HUES64 (cell line): Measurements from ENCODE around the gene ULK2.

Experiments
- H3K27ac ChIP-seq: 2 replicates; pipeline ENCODE4 v1.7.0; 2013; ENCODE audit warnings: low read depth, low read length, inconsistent platforms
- H3K27me3 ChIP-seq: 2 replicates; pipeline ENCODE4 v1.6.1; 2013; ENCODE audit warnings: mild to moderate bottlenecking, low read length; ENCODE audit not compliant: insufficient read depth
- H3K36me3 ChIP-seq: 2 replicates; pipeline ENCODE4 v1.6.1; 2013; ENCODE audit warnings: mild to moderate bottlenecking, low read length; ENCODE audit not compliant: insufficient read depth
- H3K4me1 ChIP-seq: 2 replicates; pipeline ENCODE4 v1.6.1; 2013; ENCODE audit warnings: mild to moderate bottlenecking, low read length, moderate library complexity; ENCODE audit not compliant: insufficient read depth
- H3K4me3 ChIP-seq: 2 replicates; pipeline ENCODE4 v1.5.1; 2013; ENCODE audit warnings: mild to moderate bottlenecking, low read length, moderate library complexity
- H3K9ac ChIP-seq: 2 replicates; pipeline ENCODE4 v1.6.1; 2013; ENCODE audit warnings: mild to moderate bottlenecking, low read depth, low read length
- H3K9me3 ChIP-seq: 2 replicates; pipeline ENCODE4 v1.6.1; 2013; ENCODE audit warnings: low read depth, low read length; ENCODE audit not compliant: insufficient read depth
- WGBS: fragments of 150-250, 120-280 bp; methylation state at CpG from one replicate; pipeline ENCODE4 v1.1.7; 2013; ENCODE audit warnings: missing lambda C conversion rate; 5-methylcytosine and 5-hydroxymethylcytosine counted together

The ULK2 gene

GRCh38 chr17:19755392-19755791, 112.3 kb downstream of the ULK2 start:
- Histone ChIP-seq H3K27ac (no peak overlapping the region), H3K36me3 (no peaks in the 10 kb centered on the region), H3K4me3 (no peak overlapping the region), H3K27me3 (no peaks in the 10 kb centered on the region), H3K9me3 (no peaks in the 10 kb centered on the region), H3K9ac (no peak overlapping the region), H3K4me1 (no peaks in the 10 kb centered on the region)
- WGBS: 92% methylated on average over 6 of the region's 6 CpGs

GRCh38 chr17:19753661-19754463, 113.9 kb downstream of the ULK2 start:
- no peaks in the 10 kb centered on the region for H3K27me3 ChIP-seq
- H3K4me3 ChIP-seq: no peak overlapping the region
- H3K4me1 ChIP-seq: no peaks in the 10 kb centered on the region
- 88% methylated on average over 11 of the region's 12 CpGs for WGBS
- no peak overlapping the region for H3K9ac ChIP-seq
- no peaks in the 10 kb centered on the region for H3K9me3 ChIP-seq
- H3K36me3 ChIP-seq: no peaks in the 10 kb centered on the region
- no peak overlapping the region for H3K27ac ChIP-seq

DNA sequence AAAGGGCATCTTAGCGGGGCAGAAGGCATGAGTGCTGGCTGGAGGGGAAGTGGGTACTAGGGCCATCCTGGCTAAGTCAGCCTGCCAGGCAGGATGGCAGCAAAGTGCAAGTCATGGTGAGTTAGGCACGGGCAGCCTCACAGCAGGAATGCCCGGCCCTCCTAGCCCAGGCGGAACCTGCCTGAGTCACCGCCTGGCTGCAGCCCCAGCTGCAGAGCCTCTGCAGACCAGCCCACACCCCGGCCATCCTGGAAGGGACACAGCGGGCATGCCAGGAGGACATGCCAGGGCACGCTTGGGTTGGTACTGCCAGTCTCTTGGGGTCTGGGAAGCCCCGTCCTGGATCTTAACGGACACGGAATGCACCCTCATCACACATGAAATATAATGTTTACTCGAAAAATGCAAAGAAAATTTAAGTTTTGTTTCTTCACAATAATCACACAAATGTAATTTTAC, 114.7 kb downstream of the ULK2 start:
- no peak overlapping the region for H3K27ac ChIP-seq
- no peaks in the 10 kb centered on the region for H3K9me3 ChIP-seq
- no peak overlapping the region for H3K4me3 ChIP-seq
- no peak overlapping the region for H3K9ac ChIP-seq
- no peaks in the 10 kb centered on the region for H3K4me1 ChIP-seq
- H3K36me3 ChIP-seq: no peaks in the 10 kb centered on the region
- 85% methylated on average over 12 of the region's 12 CpGs for WGBS
- no peaks in the 10 kb centered on the region for H3K27me3 ChIP-seq

DNA sequence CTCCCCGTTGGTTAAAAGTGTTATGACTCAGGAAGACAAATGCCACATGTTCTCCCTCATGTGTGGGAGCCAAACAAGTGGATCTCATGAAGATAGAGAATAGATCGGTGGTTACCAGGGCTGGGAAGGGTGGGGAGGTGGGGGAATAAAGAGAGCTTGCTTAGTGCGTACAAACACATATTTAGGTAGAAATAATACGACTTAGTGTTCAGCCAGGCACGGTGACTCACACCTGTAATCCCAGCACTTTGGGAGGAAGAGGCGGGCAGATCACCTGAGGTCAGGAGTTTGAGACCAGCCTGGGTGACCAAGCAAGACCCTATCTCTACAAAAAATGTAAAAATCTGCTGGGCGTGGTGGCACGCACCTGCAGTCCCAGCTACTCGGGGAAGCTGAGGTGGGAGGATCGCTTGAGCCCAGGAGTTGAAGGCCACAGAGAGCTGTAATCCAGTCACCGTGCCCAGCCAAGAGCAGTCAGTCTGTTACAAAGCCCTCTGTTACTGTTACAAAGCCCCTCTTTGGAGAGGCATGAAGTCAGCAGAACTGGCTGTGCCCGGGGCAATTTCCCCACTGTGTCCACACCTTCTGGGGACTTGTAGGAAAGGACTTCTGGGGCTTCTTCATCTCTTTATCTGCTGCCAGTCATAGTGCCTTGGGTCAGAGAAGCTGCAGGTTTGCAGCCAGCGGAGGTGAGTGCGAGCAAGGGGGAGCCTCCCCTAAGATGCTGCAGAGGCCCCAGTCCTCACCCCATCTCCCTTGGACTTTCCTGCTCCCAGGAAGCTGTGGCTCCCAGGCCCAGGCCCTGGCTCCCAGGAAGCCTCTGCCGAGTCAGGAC, 115.3 kb downstream of the ULK2 start:
- Histone ChIP-seq H3K9me3 (no peaks in the 10 kb centered on the region), H3K27ac (no peak overlapping the region), H3K36me3 (no peaks in the 10 kb centered on the region), H3K4me1 (no peaks in the 10 kb centered on the region), H3K9ac (no peak overlapping the region), H3K4me3 (no peak overlapping the region), H3K27me3 (no peaks in the 10 kb centered on the region)
- WGBS: 92% methylated on average over 15 of the region's 15 CpGs

- 95% methylated on average over 3 of the region's 3 CpGs for WGBS
- Histone ChIP-seq H3K4me1 (no peaks in the 10 kb centered on the region), H3K4me3 (no peak overlapping the region), H3K9ac (no peak overlapping the region), H3K27ac (no peak overlapping the region), H3K9me3 (no peaks in the 10 kb centered on the region), H3K27me3 (peaks cover 2% of the 10 kb centered on the region), H3K36me3 (no peaks in the 10 kb centered on the region)
Observed at GRCh38 chr17:19750835-19751234, 116.9 kb downstream of the ULK2 start.

DNA sequence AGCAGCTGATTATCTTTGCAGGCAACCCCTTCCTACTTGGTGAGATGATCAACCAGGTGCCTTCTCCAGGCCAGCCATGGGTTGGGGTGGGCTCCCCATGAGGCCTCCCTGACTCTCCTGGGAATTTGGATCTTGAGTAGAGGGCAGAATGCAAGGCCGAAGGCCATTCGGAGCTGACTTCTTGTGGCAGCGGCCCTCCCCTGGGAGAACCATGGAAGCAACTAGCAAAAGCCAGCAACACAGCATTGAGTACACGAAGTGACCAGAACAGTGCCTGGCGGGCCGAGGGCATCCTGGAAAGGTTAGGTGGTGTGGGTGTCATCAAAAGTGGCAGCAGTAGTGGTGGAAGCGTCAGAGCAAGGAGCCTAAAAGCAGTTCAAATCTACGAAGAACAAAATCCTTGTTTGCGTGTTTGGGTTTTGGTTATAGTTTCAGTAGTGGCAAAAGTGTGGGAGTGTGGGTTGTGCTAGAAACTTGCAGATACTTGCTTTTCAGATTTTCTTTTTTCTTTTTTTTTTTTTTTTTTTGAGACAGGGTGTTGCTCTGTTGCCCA, 117.6 kb downstream of the ULK2 start:
- Histone ChIP-seq H3K9ac (no peak overlapping the region), H3K4me1 (no peaks in the 10 kb centered on the region), H3K27me3 (peaks cover 9% of the 10 kb centered on the region), H3K4me3 (no peak overlapping the region), H3K36me3 (no peaks in the 10 kb centered on the region), H3K9me3 (no peaks in the 10 kb centered on the region), H3K27ac (no peak overlapping the region)
- WGBS: 94% methylated on average over 9 of the region's 9 CpGs

- WGBS: 74% methylated on average over 13 of the region's 13 CpGs
- no peak overlapping the region for H3K4me3 ChIP-seq
- no peaks in the 10 kb centered on the region for H3K4me1 ChIP-seq
- peaks cover 11% of the 10 kb centered on the region for H3K27me3 ChIP-seq
- no peaks in the 10 kb centered on the region for H3K36me3 ChIP-seq
- H3K27ac ChIP-seq: no peak overlapping the region
- H3K9me3 ChIP-seq: no peaks in the 10 kb centered on the region
- no peak overlapping the region for H3K9ac ChIP-seq
Observed at GRCh38 chr17:19748807-19749193, 118.9 kb downstream of the ULK2 start.

- no peaks in the 10 kb centered on the region for H3K9me3 ChIP-seq
- no peak within 1 kb of the TSS for H3K4me3 ChIP-seq
- no peak within 1 kb of the TSS for H3K9ac ChIP-seq
- no peak within 1 kb of the TSS for H3K27ac ChIP-seq
- H3K4me1 ChIP-seq: no peaks in the 10 kb centered on the region
- H3K27me3 ChIP-seq: peaks cover 11% of the 10 kb centered on the region
- 83% methylated on average over 25 of the region's 25 CpGs for WGBS
- H3K36me3 ChIP-seq: no peaks in the 10 kb centered on the region
Observed at GRCh38 chr17:19747829-19748806, 119.6 kb downstream of the ULK2 start, which contains the start of gene ALDH3A1. Gene ALDH3A1, minus strand, starts transcription at chr17:19748298. Its CDS starts 3,169 bp downstream, at chr17:19745129.

DNA sequence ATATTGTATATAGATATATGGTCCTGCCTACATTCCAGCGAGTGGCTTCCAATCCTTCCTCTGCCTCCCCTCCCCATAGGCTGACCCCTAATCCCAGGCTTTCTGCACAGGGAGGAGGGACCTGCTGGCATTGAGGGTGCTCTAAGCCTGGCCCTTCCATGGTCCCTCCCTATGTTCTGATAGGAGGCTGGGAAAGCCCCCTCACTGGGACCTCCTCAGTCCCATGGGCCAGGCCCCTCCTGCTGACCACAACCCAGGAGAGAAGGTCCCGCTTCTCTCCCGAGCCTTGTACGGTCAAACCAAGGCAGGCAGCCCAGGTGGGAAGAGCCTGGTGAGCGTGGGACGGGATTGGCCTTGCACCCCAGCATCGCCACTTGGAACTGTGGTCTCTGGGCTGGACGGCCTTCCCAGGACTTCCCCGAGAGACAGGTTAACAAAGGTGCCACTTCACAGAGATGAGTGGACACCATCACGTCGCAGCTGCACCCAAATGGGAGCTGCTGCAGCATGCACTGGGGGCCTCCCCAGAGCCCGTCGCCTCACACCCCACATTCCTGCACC, 120.5 kb downstream of the ULK2 start:
- Histone ChIP-seq H3K9me3 (no peaks in the 10 kb centered on the region), H3K4me3 (no peak overlapping the region), H3K36me3 (no peaks in the 10 kb centered on the region), H3K9ac (no peak overlapping the region), H3K4me1 (no peaks in the 10 kb centered on the region), H3K27me3 (peaks cover 11% of the 10 kb centered on the region), H3K27ac (no peak overlapping the region)
- 92% methylated on average over 12 of the region's 13 CpGs for WGBS

DNA sequence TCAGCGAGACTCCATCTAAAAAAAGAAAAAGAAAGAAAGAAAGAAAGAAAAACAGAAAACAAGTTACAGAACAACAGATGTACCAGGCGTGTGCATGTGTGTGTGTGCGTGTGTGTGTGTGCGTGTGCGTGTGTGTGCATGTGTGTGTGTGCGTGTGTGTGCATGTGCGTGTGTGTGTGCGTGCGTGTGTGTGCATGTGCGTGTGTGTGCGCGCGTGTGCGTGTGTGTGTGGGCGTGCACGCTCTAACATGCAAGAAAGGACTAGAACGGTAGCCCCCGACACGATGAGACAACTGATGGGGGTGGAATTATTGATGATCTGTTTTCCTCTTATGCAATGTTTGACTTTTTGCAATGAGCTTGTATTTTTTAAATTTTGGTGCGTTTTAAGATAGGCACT, 121.2 kb downstream of the ULK2 start:
- 95% methylated on average over 20 of the region's 20 CpGs for WGBS
- Histone ChIP-seq H3K27ac (no peak overlapping the region), H3K4me3 (no peak overlapping the region), H3K4me1 (no peaks in the 10 kb centered on the region), H3K9ac (no peak overlapping the region), H3K27me3 (peaks cover 11% of the 10 kb centered on the region), H3K9me3 (no peaks in the 10 kb centered on the region), H3K36me3 (no peaks in the 10 kb centered on the region)
